ENCODE data around the gene SLC1A1.

GRCh38 chr9:4585135-4585534 is 94.9 kb downstream of the SLC1A1 start:
- TF ChIP-seq CTCF (IDR thresholded peaks at IDR 0.05; ENCODE audit: low read depth, low read length, missing input control), result no peak
- no peak for TF ChIP-seq YY1 (IDR thresholded peaks at IDR 0.05)
- TF ChIP-seq MAX (IDR thresholded peaks at IDR 0.05), result no peak
- TF ChIP-seq REST (IDR thresholded peaks at IDR 0.05), result peak; percentile 98
- no peak for TF ChIP-seq RAD21 (IDR thresholded peaks at IDR 0.05)
- TF ChIP-seq ATF3 (IDR thresholded peaks at IDR 0.05), result no peak
- no peak for TF ChIP-seq HNF4A (conservative IDR thresholded peaks at IDR 0.05)
- TF ChIP-seq SP1 (IDR thresholded peaks at IDR 0.05), result no peak
- no peak for TF ChIP-seq FOXA1 (IDR thresholded peaks at IDR 0.05)
- TF ChIP-seq JUND (IDR thresholded peaks at IDR 0.05), result no peak
- TF ChIP-seq TAF1 (conservative IDR thresholded peaks at IDR 0.05), result no peak
- TF ChIP-seq RXRA (IDR thresholded peaks at IDR 0.05), result no peak
- no peak for TF ChIP-seq GABPA (IDR thresholded peaks at IDR 0.05 in 1 of 2, conservative IDR thresholded peaks at IDR 0.05 in 1 of 2)
- TF ChIP-seq FOXA2 (IDR thresholded peaks at IDR 0.05), result no peak
